RWPE2 (cell line): ENCODE data around the gene CCS.
"Not testable (repeated sequence)": the region's sequence is repeated elsewhere in the genome, so short reads cannot be mapped to it uniquely, and the experiment has no call there.

Experiments used
- ATAC-seq: fragments of 200-7000 bp; cut with Tn5 transposase; 3 replicates; pipeline ENCODE4 v1.9.1; 2021; ENCODE audit warnings: low read depth
- DNase-seq: peaks from one replicate; pipeline ENCODE4 v3.0.0-alpha.2; 2020; ENCODE audit warnings: low spot score
- H3K27ac ChIP-seq: fragments of 450-650 bp; 2 replicates; pipeline ENCODE4 v1.5.1; 2017; ENCODE audit warnings: mild to moderate bottlenecking; ENCODE audit not compliant: poor library complexity, severe bottlenecking
- H3K27me3 ChIP-seq: fragments of 250-450 bp; sonication (Bioruptor Pico); 2 replicates; pipeline ENCODE4 v1.5.1; 2021; ENCODE audit warnings: mild to moderate bottlenecking, moderate library complexity; ENCODE audit not compliant: insufficient read depth, poor library complexity, severe bottlenecking
- H3K36me3 ChIP-seq: fragments of 250-450 bp; sonication (Bioruptor Pico); 2 replicates; pipeline ENCODE4 v1.5.1; 2020; ENCODE audit warnings: low read depth, mild to moderate bottlenecking, moderate library complexity
- H3K4me1 ChIP-seq: fragments of 250-450 bp; sonication (Bioruptor Pico); 2 replicates; pipeline ENCODE4 v1.5.1; 2021; ENCODE audit warnings: mild to moderate bottlenecking, moderate library complexity; ENCODE audit not compliant: insufficient read depth, poor library complexity, severe bottlenecking
- H3K4me3 ChIP-seq: fragments of 250-450 bp; sonication (Bioruptor Pico); 2 replicates; pipeline ENCODE4 v1.5.1; 2021; ENCODE audit warnings: mild to moderate bottlenecking, moderate library complexity; ENCODE audit not compliant: severe bottlenecking
- H3K9me3 ChIP-seq: fragments of 250-450 bp; sonication (Bioruptor Pico); 2 replicates; pipeline ENCODE4 v1.5.1; 2021; ENCODE audit warnings: mild to moderate bottlenecking, moderate library complexity; ENCODE audit not compliant: severe bottlenecking
- CTCF ChIP-seq: fragments of 450-650 bp; IDR thresholded peaks from one replicate; pipeline ENCODE4 v1.5.1; 2017; ENCODE audit warnings: mild to moderate bottlenecking, moderate library complexity; ENCODE audit not compliant: poor library complexity, severe bottlenecking

The CCS gene

GRCh38 chr11:66598993-66599392 is 6.0 kb downstream of the CCS start:
- Histone ChIP-seq H3K27me3 (no peaks in the 10 kb centered on the region), H3K4me3 (no peak overlapping the region), H3K36me3 (peaks cover 5% of the 10 kb centered on the region; the same call in 1 of the 2 replicates), H3K9me3 (no peaks in the 10 kb centered on the region), H3K4me1 (no peaks in the 10 kb centered on the region), H3K27ac (no peak overlapping the region)
- no peak for ATAC-seq
- TF ChIP-seq CTCF, result no peak
- no peak for DNase-seq

- no peak for TF ChIP-seq CTCF
- Histone ChIP-seq H3K27ac (no peak overlapping the region), H3K9me3 (no peaks in the 10 kb centered on the region), H3K4me1 (no peaks in the 10 kb centered on the region), H3K36me3 (peaks cover 5% of the 10 kb centered on the region; the same call in 1 of the 2 replicates), H3K4me3 (no peak overlapping the region), H3K27me3 (no peaks in the 10 kb centered on the region)
- no peak for ATAC-seq
- no peak for DNase-seq
Observed at GRCh38 chr11:66600219-66600618, 7.2 kb downstream of the CCS start.

GRCh38 chr11:66600631-66601233 is 7.7 kb downstream of the CCS start:
- no peak overlapping the region for H3K27ac ChIP-seq
- H3K27me3 ChIP-seq, result no peaks in the 10 kb centered on the region
- H3K4me1 ChIP-seq, result no peaks in the 10 kb centered on the region
- H3K9me3 ChIP-seq, result no peaks in the 10 kb centered on the region
- peaks cover 5% of the 10 kb centered on the region; the same call in 1 of the 2 replicates for H3K36me3 ChIP-seq
- H3K4me3 ChIP-seq, result no peak overlapping the region
- no peak for TF ChIP-seq CTCF
- DNase-seq, result no peak
- ATAC-seq, result no peak

GRCh38 chr11:66603072-66603471 is 10.1 kb downstream of the CCS start:
- TF ChIP-seq CTCF, result no peak
- H3K36me3 ChIP-seq, result peaks cover 5% of the 10 kb centered on the region; the same call in 1 of the 2 replicates

GRCh38 chr11:66604155-66604554 is 11.2 kb downstream of the CCS start:
- peaks cover 5% of the 10 kb centered on the region; the same call in 1 of the 2 replicates for H3K36me3 ChIP-seq
- ATAC-seq, result no peak
- no peak for TF ChIP-seq CTCF
- H3K4me3 ChIP-seq, result no peak overlapping the region
- H3K27me3 ChIP-seq, result no peaks in the 10 kb centered on the region
- H3K27ac ChIP-seq, result no peak overlapping the region
- H3K4me1 ChIP-seq, result no peaks in the 10 kb centered on the region
- no peaks in the 10 kb centered on the region for H3K9me3 ChIP-seq
- DNase-seq, result no peak

More at GRCh38 chr11:66603072-66603471, 10.1 kb downstream of the CCS start:
- H3K4me3 ChIP-seq, result no peak overlapping the region
- no peak for ATAC-seq
- DNase-seq, result no peak
- H3K9me3 ChIP-seq, result no peaks in the 10 kb centered on the region
- no peaks in the 10 kb centered on the region for H3K4me1 ChIP-seq
- H3K27me3 ChIP-seq, result no peaks in the 10 kb centered on the region
- no peak overlapping the region for H3K27ac ChIP-seq

GRCh38 chr11:66606608-66607007 is 13.6 kb downstream of the CCS start:
- H3K27ac ChIP-seq, result peak overlapping the region; percentile 34
- H3K36me3 ChIP-seq, DNase-seq, H3K9me3 ChIP-seq, ATAC-seq, H3K27me3 ChIP-seq, H3K4me1 ChIP-seq, H3K4me3 ChIP-seq: not testable (repeated sequence)
